Kidney epithelial cell (primary cell): Measurements from ENCODE around the gene FBXO9. TPM values are rescaled to one million over a fixed set of nuclear protein-coding genes. Genes with fewer than 3 reads are reported as not detected.

Experiments
- DNase-seq: peaks from one replicate; pipeline ENCODE4 v3.0.0-alpha.2; 2010; ENCODE audit warnings: low read depth
- H3K27me3 ChIP-seq: 2 replicates; pipeline ENCODE4 v1.6.0; 2011; ENCODE audit warnings: low read length; ENCODE audit not compliant: control insufficient read depth, insufficient read depth
- H3K36me3 ChIP-seq: 2 replicates; pipeline ENCODE4 v1.5.1; 2011; ENCODE audit warnings: low read length; ENCODE audit not compliant: control insufficient read depth, insufficient read depth
- H3K4me3 ChIP-seq: 2 replicates; pipeline ENCODE4 v1.5.1; 2011; ENCODE audit warnings: low read depth, mild to moderate bottlenecking, control low read depth, low read length
- total RNA-seq: library from RNA; depleted of rRNA; stranded (reverse); fragments of >200 nt; gene quantifications from 2 replicates; pipeline ENCODE4 v1.2.3, GENCODE V29; 2015
- TF ChIP-seq, protein P1 (sequence below): IDR thresholded peaks from 2 replicates; pipeline ENCODE4 v1.5.1; 2011; ENCODE audit warnings: mild to moderate bottlenecking, moderate library complexity, low read length, control low read depth, inconsistent platforms; ENCODE audit not compliant: insufficient read depth, poor library complexity, severe bottlenecking

FBXO9 gene
- total RNA-seq, 1 donor from 2014 or later: 20.0 TPM

DNA sequence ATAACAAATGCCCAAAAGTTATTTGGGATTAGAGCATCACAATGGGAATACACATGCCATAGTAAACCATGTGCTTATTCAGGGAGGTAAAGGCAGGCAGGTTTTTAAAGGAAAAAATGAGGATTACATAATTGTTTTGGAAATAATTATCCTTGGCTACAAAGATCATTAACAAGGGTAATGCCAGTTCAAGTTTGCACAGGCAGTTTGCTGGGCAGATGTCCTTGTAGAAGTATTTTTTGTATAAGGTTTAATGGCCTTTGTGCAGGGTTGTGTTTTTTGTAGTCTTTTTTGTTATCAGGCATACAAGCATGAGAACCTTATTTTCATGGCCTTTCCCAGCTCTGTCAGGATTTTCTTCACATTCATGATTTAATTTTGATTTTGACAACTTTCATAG, 24.7 kb downstream of the FBXO9 start:
- Histone ChIP-seq H3K27me3 (no peaks in the 10 kb centered on the region), H3K36me3 (no peaks in the 10 kb centered on the region), H3K4me3 (no peak overlapping the region)
- DNase-seq: no peak
- TF ChIP-seq, protein P1, sequence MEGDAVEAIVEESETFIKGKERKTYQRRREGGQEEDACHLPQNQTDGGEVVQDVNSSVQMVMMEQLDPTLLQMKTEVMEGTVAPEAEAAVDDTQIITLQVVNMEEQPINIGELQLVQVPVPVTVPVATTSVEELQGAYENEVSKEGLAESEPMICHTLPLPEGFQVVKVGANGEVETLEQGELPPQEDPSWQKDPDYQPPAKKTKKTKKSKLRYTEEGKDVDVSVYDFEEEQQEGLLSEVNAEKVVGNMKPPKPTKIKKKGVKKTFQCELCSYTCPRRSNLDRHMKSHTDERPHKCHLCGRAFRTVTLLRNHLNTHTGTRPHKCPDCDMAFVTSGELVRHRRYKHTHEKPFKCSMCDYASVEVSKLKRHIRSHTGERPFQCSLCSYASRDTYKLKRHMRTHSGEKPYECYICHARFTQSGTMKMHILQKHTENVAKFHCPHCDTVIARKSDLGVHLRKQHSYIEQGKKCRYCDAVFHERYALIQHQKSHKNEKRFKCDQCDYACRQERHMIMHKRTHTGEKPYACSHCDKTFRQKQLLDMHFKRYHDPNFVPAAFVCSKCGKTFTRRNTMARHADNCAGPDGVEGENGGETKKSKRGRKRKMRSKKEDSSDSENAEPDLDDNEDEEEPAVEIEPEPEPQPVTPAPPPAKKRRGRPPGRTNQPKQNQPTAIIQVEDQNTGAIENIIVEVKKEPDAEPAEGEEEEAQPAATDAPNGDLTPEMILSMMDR: no peak

- Histone ChIP-seq H3K27me3 (no peaks in the 10 kb centered on the region), H3K4me3 (no peak overlapping the region), H3K36me3 (no peaks in the 10 kb centered on the region)
- DNase-seq: no peak
- TF ChIP-seq, protein P1: no peak
Observed at GRCh38 chr6:53090576-53090975, 25.4 kb downstream of the FBXO9 start.

GRCh38 chr6:53095270-53095669, 30.1 kb downstream of the FBXO9 start:
- DNase-seq: no peak
- no peaks in the 10 kb centered on the region for H3K36me3 ChIP-seq
- no peaks in the 10 kb centered on the region for H3K27me3 ChIP-seq
- TF ChIP-seq, protein P1: no peak
- H3K4me3 ChIP-seq: no peak overlapping the region

DNA sequence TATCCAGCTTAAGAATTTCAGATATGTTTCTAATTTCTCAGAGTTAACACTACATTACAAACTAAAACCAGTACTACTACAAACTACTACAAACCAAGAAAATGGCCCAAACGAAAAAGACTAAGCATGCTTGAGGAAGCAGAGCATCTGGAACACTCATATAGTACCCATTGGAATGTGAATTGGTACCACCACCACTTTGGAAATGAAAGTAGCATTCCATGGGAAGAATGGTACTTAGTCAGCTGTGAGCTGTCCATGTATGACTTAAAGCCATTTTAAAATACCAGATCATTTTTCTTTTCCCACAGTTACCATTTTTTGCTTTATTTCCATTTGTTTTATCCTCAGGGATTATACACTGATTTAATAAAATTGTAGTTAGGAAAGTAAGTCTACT, 30.5 kb downstream of the FBXO9 start:
- DNase-seq: no peak
- Histone ChIP-seq H3K4me3 (no peak overlapping the region), H3K27me3 (no peaks in the 10 kb centered on the region), H3K36me3 (no peaks in the 10 kb centered on the region)
- TF ChIP-seq, protein P1: no peak

GRCh38 chr6:53100561-53100960, 35.4 kb downstream of the FBXO9 start:
- H3K36me3 ChIP-seq: no peaks in the 10 kb centered on the region
- TF ChIP-seq, protein P1: no peak
- DNase-seq: no peak
- no peaks in the 10 kb centered on the region for H3K27me3 ChIP-seq
- H3K4me3 ChIP-seq: no peak overlapping the region

DNA sequence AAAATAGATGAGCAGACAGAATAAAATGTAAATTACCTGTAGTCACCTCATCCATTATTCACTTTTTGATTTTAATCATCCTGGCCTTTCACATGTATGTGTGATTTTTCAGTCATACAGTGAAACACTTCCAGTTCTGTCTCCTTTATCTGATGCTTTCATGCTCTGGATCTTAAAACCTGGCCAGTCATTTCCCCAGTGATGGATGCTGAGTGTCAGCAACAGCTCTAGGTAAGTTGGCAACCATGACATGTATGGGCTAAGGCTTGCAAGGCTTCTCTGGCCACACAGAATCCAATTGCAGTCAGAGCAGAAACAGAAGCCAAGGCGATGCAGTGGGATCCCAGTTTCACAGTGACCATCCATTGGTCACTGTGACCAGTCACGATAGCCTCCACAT, 35.8 kb downstream of the FBXO9 start:
- Histone ChIP-seq H3K27me3 (no peaks in the 10 kb centered on the region), H3K4me3 (no peak overlapping the region), H3K36me3 (no peaks in the 10 kb centered on the region)
- DNase-seq: no peak
- TF ChIP-seq, protein P1: no peak
